Esophagus squamous epithelium (tissue), 5 donors: ENCODE measurements around the gene C10orf120. TPM values are rescaled to one million over a fixed set of nuclear protein-coding genes. Genes with fewer than 3 reads are reported as not detected.

Experiments
- DNase-seq: peaks from one replicate; lab custom pipeline; 2025; lab: John Stamatoyannopoulos, UW
- H3K27ac ChIP-seq, 4 donors: fragments of 200-600 bp; sonication (generic); one replicate each; pipeline ENCODE4 v1.5.1; 2016 to 2019; ENCODE audit warnings: mild to moderate bottlenecking in 1 of 4
- H3K27me3 ChIP-seq, 4 donors: fragments of 200-600 bp; sonication (generic); 1 replicate in 3 of 4; 2 replicates in 1 of 4; pipeline versions ENCODE4 v1.5.1 to v1.6.0; 2017 to 2021; ENCODE audit warnings: antibody characterized with exemption in 1 of 4
- H3K36me3 ChIP-seq, 3 donors: fragments of 200-600 bp; sonication (generic); one replicate each; pipeline ENCODE4 v1.5.1; 2016 to 2019
- H3K4me1 ChIP-seq, 3 donors: fragments of 200-600 bp; sonication (generic); one replicate each; pipeline ENCODE4 v1.5.1; 2017 to 2019
- H3K4me3 ChIP-seq, 4 donors: fragments of 200-600 bp; sonication (generic); 1 replicate in 3 of 4; 2 replicates in 1 of 4; pipeline ENCODE4 v1.5.1; 2016 to 2019; ENCODE audit warnings: mild to moderate bottlenecking in 2 of 4, moderate library complexity in 1 of 4
- H3K9me3 ChIP-seq, 3 donors: fragments of 200-600 bp; sonication (generic); one replicate each; pipeline ENCODE4 v1.5.1; 2016 to 2019
- POLR2A ChIP-seq, 4 donors: fragments of 450-650 bp; IDR thresholded peaks; one replicate each; pipeline ENCODE4 v1.6.1; 2017; ENCODE audit warnings: antibody characterized with exemption in 4 of 4, mild to moderate bottlenecking in 4 of 4, moderate library complexity in 3 of 4
- WGBS, 2 donors: methylation state at CpG; one replicate each; pipeline ENCODE4 v1.1.5; 2018; 5-methylcytosine and 5-hydroxymethylcytosine counted together
- intact Hi-C: fragments of 100-400 bp; cut with DNase I; formaldehyde crosslinking; loops from one replicate; pipeline ENCODE4 v1.15.0; 2022
- total RNA-seq, 4 donors: library from RNA; depleted of rRNA; stranded (reverse); fragments of >200 nt; gene quantifications; one replicate each; pipeline ENCODE4 v1.1.0, GENCODE V29; 2016
- TF ChIP-seq, protein P1 (sequence below), 6 experiments: fragments of 450-650 bp in 4 of 6; fragments of 200-600 bp in 2 of 6; sonication (generic) in 2 of 6; IDR thresholded peaks; one replicate each; pipeline ENCODE4 v1.5.1; 2016 to 2019; ENCODE audit warnings: antibody characterized with exemption in 6 of 6, mild to moderate bottlenecking in 4 of 6, moderate library complexity in 4 of 6
- donor health status: DM: yes; HTN: yes; CAD: no.

The C10orf120 gene
- total RNA-seq, 4 donors from 2014 or later: not detected

DNA sequence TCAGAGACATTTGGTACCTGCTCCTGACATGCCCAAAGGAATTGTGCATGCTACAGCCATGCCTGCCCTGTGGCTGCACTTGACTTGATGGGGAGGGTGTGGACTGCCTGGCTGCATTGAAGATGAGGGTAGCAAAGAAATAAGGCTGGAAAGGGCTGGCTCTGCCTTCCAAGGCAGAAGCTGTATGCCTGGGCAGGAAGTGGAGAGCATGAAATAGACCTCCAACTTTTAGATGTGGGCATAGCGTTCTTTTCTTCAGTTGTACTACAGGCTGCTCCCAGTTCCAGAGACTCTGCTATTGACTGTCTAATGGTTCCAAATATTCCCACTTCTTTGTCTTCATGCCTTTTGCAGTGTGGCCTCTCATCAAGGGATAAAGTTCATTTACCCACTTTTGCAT, 3.0 kb downstream of the C10orf120 start:
- Histone ChIP-seq H3K36me3 (no peaks in the 10 kb centered on the region), H3K9me3 (no peaks in the 10 kb centered on the region), H3K4me1 (no peaks in the 10 kb centered on the region), H3K4me3 (no peak overlapping the region), H3K27me3 (peaks cover 0 to 12% (median 0%) of the 10 kb centered on the region in 4 donors), H3K27ac (no peak overlapping the region)
- intact Hi-C loops: loop anchor here (10.0 kb wide), 1 partner anchor 422 kb away; the partner anchor contains the start of gene BTBD16
- 80 to 87% methylated on average over 1 of the region's 1 CpG for WGBS, 2 donors
- TF ChIP-seq, protein P1, sequence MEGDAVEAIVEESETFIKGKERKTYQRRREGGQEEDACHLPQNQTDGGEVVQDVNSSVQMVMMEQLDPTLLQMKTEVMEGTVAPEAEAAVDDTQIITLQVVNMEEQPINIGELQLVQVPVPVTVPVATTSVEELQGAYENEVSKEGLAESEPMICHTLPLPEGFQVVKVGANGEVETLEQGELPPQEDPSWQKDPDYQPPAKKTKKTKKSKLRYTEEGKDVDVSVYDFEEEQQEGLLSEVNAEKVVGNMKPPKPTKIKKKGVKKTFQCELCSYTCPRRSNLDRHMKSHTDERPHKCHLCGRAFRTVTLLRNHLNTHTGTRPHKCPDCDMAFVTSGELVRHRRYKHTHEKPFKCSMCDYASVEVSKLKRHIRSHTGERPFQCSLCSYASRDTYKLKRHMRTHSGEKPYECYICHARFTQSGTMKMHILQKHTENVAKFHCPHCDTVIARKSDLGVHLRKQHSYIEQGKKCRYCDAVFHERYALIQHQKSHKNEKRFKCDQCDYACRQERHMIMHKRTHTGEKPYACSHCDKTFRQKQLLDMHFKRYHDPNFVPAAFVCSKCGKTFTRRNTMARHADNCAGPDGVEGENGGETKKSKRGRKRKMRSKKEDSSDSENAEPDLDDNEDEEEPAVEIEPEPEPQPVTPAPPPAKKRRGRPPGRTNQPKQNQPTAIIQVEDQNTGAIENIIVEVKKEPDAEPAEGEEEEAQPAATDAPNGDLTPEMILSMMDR (IDR thresholded peaks at IDR 0.05): no peak
- no peak for TF ChIP-seq POLR2A (IDR thresholded peaks at IDR 0.05)
- DNase-seq: no peak

GRCh38 chr10:122692744-122693143, 6.9 kb downstream of the C10orf120 start:
- Histone ChIP-seq H3K36me3 (no peaks in the 10 kb centered on the region), H3K27me3 (peaks cover 0 to 16% (median 0%) of the 10 kb centered on the region in 4 donors), H3K4me1 (no peaks in the 10 kb centered on the region), H3K27ac (no peak overlapping the region), H3K4me3 (no peak overlapping the region), H3K9me3 (no peaks in the 10 kb centered on the region)
- whole genome bisulfite sequencing, 2 donors: 64 to 68% methylated on average over 5 of the region's 5 CpGs
- TF ChIP-seq, protein P1 (IDR thresholded peaks at IDR 0.05): no peak
- no peak for TF ChIP-seq POLR2A (IDR thresholded peaks at IDR 0.05)
- intact Hi-C loops: loop anchor here (10.0 kb wide), 1 partner anchor 418 kb away; the partner anchor contains the start of gene BTBD16
- no peak for DNase-seq

- no peak overlapping the region for H3K27ac ChIP-seq
- H3K36me3 ChIP-seq: no peaks in the 10 kb centered on the region
- no peaks in the 10 kb centered on the region for H3K4me1 ChIP-seq
- no peaks in the 10 kb centered on the region for H3K9me3 ChIP-seq
- 69 to 81% methylated on average over 6 of the region's 6 CpGs for WGBS, 2 donors
- intact Hi-C loops: no loop called here
- peaks cover 0 to 26% (median 0%) of the 10 kb centered on the region in 4 donors for H3K27me3 ChIP-seq
- no peak overlapping the region for H3K4me3 ChIP-seq
- no peak for DNase-seq
- TF ChIP-seq, protein P1 (IDR thresholded peaks at IDR 0.05): no peak
- TF ChIP-seq POLR2A (IDR thresholded peaks at IDR 0.05): no peak
These were observed 10.4 kb downstream of the C10orf120 start for GRCh38 chr10:122689146-122689820.

GRCh38 chr10:122688293-122688989, 11.2 kb downstream of the C10orf120 start:
- DNase-seq: no peak
- Histone ChIP-seq H3K9me3 (no peaks in the 10 kb centered on the region), H3K4me1 (no peaks in the 10 kb centered on the region), H3K36me3 (no peaks in the 10 kb centered on the region), H3K4me3 (no peak overlapping the region), H3K27ac (no peak overlapping the region), H3K27me3 (peaks cover 0 to 32% (median 0%) of the 10 kb centered on the region in 4 donors)
- TF ChIP-seq, protein P1 (IDR thresholded peaks at IDR 0.05): no peak
- TF ChIP-seq POLR2A (IDR thresholded peaks at IDR 0.05): no peak
- intact Hi-C loops: no loop called here
- 65 to 74% methylated on average over 6 of the region's 6 CpGs for WGBS, 2 donors

- no peak for DNase-seq
These were observed 17.1 kb downstream of the C10orf120 start for GRCh38 chr10:122682522-122682921.

More at GRCh38 chr10:122682522-122682921, 17.1 kb downstream of the C10orf120 start:
- WGBS, 2 donors: 53 to 63% methylated on average over 4 to 5 of the region's 5 CpGs
- TF ChIP-seq POLR2A (IDR thresholded peaks at IDR 0.05): no peak
- TF ChIP-seq, protein P1 (IDR thresholded peaks at IDR 0.05): no peak
- no peaks in the 10 kb centered on the region for H3K4me1 ChIP-seq
- intact Hi-C loops: no loop called here
- H3K27me3 ChIP-seq: peaks cover 0 to 54% (median 0%) of the 10 kb centered on the region in 4 donors
- H3K4me3 ChIP-seq: no peak overlapping the region
- H3K36me3 ChIP-seq: no peaks in the 10 kb centered on the region
- H3K9me3 ChIP-seq: no peaks in the 10 kb centered on the region
- H3K27ac ChIP-seq: no peak overlapping the region
